Measurements from ENCODE around the gene CAMKK1. TPM values are rescaled to one million over a fixed set of nuclear protein-coding genes. Genes with fewer than 3 reads are reported as not detected.

Gene CAMKK1
- total and polyA plus RNA-seq, 7 donors: 0.91 to 2.3 (median 1.5) TPM

- H3K27ac ChIP-seq: no peak overlapping the region
- 83 to 87% (median 85%) methylated on average over 13 of the region's 13 CpGs for WGBS, 3 donors
- no peaks in the 10 kb centered on the region for H3K9me3 ChIP-seq
- peaks cover 4% of the 10 kb centered on the region for H3K4me1 ChIP-seq
- ATAC-seq (no peak), DNase-seq (no peak)
- no peak for TF ChIP-seq CTCF (IDR thresholded peaks at IDR 0.05)
- H3K36me3 ChIP-seq (ENCODE audit: insufficient read depth in 1 of 2, low read depth in 1 of 2): no peaks in the 10 kb centered on the region
- intact Hi-C loops (cut with DNase I): no loop called here
- H3K27me3 ChIP-seq (ENCODE audit: insufficient read depth in 3 of 3, low read length in 2 of 3): no peaks in the 10 kb centered on the region
- peak overlapping the region; percentile 15 for H3K4me3 ChIP-seq
Measured at GRCh38 chr17:3915581-3915994, 22.7 kb upstream of the CAMKK1 start.

- Histone ChIP-seq H3K36me3 (ENCODE audit: insufficient read depth in 1 of 2, low read depth in 1 of 2) (no peaks in the 10 kb centered on the region), H3K27ac (no peak overlapping the region), H3K4me3 (no peak overlapping the region), H3K27me3 (ENCODE audit: insufficient read depth in 3 of 3, low read length in 2 of 3) (no peaks in the 10 kb centered on the region), H3K9me3 (no peaks in the 10 kb centered on the region), H3K4me1 (peaks cover 4% of the 10 kb centered on the region)
- ATAC-seq: peak in 3 of 4 donors; percentile 5 to 13 (median 7)
- DNase-seq: no peak
- TF ChIP-seq CTCF (IDR thresholded peaks at IDR 0.05): no peak
- 86 to 91% (median 88%) methylated on average over 9 to 10 of the region's 10 CpGs for WGBS, 3 donors
- intact Hi-C loops (cut with DNase I): loop anchor here (5.0 kb wide), 2 partner anchors 52 to 93 kb away; no protein-coding TSS in a partner anchor
Measured at GRCh38 chr17:3914312-3914670, 21.4 kb upstream of the CAMKK1 start.

GRCh38 chr17:3913531-3914311 is 20.9 kb upstream of the CAMKK1 start:
- DNase-seq: peak; percentile 79 to 87
- H3K9me3 ChIP-seq: no peaks in the 10 kb centered on the region
- H3K36me3 ChIP-seq (ENCODE audit: insufficient read depth in 1 of 2, low read depth in 1 of 2): no peaks in the 10 kb centered on the region
- peaks cover 4% of the 10 kb centered on the region for H3K4me1 ChIP-seq
- H3K27me3 ChIP-seq (ENCODE audit: insufficient read depth in 3 of 3, low read length in 2 of 3): no peaks in the 10 kb centered on the region
- H3K27ac ChIP-seq: no peak overlapping the region
- H3K4me3 ChIP-seq: no peak overlapping the region
- 28 to 31% (median 28%) methylated on average over 17 of the region's 17 CpGs for WGBS, 3 donors
- ATAC-seq: peak; percentile 85 to 91 (median 89)
- TF ChIP-seq CTCF (IDR thresholded peaks at IDR 0.05): peak; percentile 95
- intact Hi-C loops (cut with DNase I): loop anchor here (1.0 to 5.0 kb wide), 3 partner anchors 51 to 94 kb away; no protein-coding TSS in a partner anchor

GRCh38 chr17:3912827-3913226 is 20.0 kb upstream of the CAMKK1 start:
- Histone ChIP-seq H3K4me1 (peaks cover 4% of the 10 kb centered on the region), H3K27me3 (ENCODE audit: insufficient read depth in 3 of 3, low read length in 2 of 3) (no peaks in the 10 kb centered on the region)

More at GRCh38 chr17:3912827-3913226, 20.0 kb upstream of the CAMKK1 start:
- 94 to 97% (median 97%) methylated on average over 2 of the region's 2 CpGs for WGBS, 3 donors
- Histone ChIP-seq H3K36me3 (ENCODE audit: insufficient read depth in 1 of 2, low read depth in 1 of 2) (no peaks in the 10 kb centered on the region), H3K27ac (no peak overlapping the region), H3K9me3 (no peaks in the 10 kb centered on the region), H3K4me3 (no peak overlapping the region)
- intact Hi-C loops (cut with DNase I): loop anchor here (1.0 to 5.0 kb wide), 3 partner anchors 51 to 94 kb away; no protein-coding TSS in a partner anchor
- no peak for TF ChIP-seq CTCF (IDR thresholded peaks at IDR 0.05)
- DNase-seq (no peak), ATAC-seq (no peak)
